ENCODE data around the gene GORASP1. TPM values are rescaled to one million over a fixed set of nuclear protein-coding genes. Genes with fewer than 3 reads are reported as not detected.

The GORASP1 gene
- polyA plus RNA-seq, 1 donor = 70.2 TPM

DNA sequence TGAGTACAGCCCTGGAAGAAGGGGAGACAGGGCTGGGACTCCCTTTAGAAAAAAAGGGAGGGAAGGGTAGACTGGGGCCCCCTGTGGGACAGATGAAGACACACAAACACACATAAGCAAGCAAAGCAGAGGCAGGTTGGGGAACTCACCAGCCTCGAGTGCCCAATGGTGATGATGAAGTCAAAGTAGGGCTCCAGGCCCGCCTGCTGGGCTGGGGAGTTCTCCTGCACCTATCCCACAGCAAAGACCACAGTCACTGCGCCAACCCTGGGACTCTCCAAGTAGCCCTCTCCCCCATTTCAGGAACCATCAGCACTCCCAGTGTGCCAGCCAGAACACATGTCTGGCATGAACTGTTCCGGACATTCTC is 4.1 kb downstream of the GORASP1 start:
- DNase-seq = no peak

DNA sequence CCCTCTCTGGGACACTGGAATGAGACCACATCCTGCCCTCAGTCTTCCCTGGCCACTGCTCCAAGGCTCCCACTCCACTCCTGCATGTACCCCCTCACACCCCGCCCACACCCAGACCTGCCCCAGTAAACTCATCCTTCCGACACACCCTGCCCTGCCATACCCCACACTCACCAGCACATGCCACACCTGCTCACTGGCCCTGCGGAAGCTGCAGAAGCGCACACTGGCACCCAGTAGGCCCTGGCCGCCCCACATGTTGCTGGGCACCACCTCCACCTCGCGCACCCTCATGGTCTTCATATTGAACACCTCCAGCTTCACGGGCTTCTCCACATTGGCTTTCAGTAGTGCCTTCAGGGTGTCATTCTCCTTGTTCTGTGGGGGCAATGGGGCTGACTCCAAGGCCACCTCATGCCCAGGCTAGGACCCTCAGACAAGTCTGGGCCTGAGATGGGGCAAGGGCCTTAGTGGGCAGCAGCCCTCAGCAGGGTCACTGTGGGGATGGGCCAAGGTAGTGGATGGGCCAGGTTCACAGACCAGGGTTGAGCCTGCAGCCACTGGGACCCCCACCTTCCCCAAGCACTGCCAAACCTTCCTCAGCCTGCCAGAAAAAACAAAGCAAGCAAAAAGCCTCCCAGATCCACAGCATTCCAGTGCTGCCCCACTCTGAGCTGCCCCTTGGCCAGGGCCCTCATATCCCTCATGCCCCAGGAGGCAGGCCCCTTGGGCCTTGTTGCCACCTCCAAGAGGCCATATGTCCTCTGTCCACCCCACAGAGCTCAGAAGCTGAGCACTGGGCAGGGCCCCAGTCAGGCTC is 4.7 kb downstream of the GORASP1 start:
- DNase-seq = no peak

DNA sequence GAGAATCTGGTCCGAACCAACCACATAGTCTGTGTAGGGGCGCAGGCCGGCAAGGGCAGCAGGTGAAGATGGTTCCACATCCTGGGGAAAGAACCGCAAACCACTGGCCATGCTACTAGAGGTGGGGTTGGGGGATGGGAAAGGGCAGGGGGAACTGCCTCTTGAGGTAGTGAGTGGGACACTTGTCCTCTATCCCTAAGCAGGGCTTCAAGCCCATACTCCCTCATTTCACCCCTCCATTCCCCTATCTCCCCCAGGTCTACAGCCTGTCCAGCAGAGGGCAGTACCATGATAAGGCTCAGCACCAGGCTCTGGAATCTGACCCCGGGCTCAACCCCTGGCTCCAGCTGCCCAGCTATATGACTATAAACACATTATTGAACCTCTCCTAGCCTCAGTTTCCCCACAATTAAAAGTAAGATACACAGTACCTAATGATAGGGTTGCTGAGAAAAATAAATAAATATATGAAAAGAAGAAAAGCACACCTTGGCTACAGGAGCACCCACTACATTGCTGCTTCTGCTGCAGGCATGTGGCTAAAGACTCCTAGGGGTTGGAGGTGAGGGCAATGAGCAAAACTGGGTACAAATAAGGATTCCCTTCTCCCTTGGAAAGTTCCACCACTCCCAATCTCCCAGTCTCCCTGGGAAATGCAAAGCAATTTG is 6.3 kb downstream of the GORASP1 start:
- DNase-seq = no peak

DNA sequence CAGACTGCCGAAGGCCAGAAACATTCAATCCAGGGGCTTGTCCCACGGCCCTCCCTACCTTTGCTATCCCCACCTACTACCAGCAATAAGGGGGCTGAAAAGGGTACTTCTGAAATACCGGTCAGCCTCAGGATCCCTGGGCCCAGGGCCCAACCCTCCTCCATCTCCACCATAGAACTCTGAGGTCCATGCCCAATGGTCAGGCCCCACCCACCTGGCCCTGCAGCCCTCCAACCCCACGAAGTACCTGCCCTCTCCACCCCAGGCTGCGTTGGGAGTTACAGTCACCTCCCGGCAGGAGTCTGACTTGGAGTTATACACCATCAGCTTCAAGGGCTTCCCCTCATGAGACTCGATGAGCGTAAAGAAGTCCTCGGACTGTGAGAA is 6.9 kb downstream of the GORASP1 start:
- no peak for DNase-seq

DNA sequence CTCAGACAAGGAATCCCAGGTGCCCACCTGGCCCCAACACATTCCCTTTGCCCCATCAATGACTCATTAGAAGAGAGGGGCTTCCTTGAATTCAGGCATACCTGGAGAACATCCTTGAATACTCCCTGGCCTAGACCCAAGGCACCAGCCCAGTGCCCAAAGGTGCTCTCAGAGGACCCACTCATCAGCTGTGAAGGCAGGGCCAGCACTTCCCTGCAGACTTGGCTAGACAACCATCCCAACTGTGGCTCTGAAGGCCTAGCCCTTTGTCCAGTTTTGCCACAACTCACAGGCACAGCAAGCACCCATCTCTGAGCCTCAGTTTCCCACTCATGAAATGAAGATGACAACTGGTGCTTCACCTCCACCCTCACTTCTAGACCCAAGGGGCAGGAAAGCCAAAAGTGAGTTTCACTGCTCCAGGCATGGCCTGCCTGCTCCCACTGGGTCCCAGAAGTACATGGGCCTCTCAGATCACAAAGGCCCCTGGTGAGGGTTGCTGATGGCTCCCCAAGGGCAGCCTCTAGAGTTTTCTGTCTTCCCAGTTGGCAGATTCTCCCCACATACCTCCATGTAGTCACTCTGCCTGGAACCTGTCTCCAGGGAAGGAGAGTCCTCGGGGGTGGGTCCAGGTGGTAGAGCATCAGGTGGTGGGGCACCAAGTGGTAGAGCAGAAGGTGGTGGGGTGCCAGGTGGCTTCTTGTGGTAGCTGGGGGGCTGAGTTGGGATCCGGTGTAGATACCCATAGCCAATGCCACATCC is 7.5 kb downstream of the GORASP1 start:
- DNase-seq = no peak

DNA sequence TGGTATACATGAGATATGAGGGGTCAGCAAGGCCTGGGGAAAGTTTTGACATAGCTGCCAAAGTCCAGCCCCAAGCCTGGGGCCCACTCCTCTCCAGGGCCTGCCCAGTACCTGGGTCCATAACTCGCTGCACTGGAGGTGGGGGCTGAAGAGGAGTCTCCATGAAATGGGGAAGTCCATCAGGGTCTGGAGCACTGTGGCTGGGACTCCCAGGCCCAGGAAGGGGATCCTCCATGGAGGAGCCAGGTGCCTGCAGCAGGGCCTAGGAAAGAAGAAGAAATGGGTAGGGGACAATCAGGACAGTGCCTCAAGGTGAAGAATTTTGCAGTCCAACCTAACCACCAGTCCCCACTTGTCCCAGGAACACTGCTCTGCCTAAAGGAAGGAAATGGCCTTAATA is 8.2 kb downstream of the GORASP1 start:
- DNase-seq = no peak

DNA sequence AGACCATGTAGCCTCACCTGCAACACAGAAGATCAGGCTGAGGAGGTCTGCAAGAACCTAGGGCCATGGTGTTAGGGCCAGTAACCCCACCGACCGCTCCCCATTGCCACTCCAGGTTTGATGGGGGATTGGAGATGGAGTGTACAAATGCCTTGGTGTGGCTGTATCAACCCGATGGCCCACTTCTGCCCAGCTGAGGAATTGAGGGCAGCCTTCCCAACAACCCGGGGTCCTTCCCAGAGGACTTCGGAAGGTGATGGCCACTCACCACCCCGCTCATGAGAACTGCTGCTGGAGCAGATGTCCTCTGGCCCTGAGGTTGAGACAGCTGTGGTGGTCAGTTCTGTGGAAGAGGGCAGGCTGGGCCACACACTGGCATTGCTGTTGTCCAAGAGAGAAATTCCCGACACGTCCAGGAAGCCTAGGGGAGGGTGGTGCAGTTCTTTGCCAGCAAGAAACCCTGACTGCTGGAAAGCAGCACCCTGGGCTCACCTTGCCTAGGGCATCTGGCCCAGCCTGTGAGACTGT is 8.9 kb downstream of the GORASP1 start:
- DNase-seq = no peak

DNA sequence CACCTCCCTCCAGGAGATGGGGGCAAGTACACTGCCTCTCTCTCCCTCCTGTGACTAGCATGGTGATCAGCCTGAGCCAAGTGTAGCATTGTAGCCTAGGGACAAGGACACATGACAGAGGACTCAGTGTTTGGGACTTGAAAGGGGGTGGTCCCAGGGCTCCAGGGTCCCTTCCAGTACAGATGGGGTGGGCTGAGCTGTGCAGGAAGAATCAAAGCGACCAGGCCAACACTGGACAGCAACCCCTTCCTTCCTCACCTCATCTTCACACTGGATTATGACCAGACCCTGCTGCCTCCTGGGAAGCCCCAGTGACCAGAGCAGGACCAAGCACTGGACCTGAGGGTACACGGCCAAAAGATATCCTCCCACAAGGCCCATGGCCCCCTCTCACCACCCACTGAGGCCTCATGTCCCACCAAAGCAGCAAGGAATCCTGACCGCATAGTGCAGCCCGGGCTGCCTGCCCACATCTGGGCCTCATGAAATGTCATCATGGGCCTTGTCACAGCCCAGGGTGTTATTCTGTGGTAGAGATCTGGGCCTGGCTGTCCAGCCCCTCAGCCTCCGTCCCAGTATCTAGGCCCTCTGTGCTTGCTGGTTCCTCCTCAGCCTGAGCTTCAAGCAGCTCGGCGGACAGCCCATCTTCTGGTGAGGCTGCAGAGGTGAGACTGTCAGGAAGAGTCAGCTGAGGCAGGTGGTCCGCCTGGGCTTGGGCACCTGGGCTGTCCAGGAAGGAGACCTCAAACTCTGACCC is 9.5 kb downstream of the GORASP1 start:
- DNase-seq = no peak

DNA sequence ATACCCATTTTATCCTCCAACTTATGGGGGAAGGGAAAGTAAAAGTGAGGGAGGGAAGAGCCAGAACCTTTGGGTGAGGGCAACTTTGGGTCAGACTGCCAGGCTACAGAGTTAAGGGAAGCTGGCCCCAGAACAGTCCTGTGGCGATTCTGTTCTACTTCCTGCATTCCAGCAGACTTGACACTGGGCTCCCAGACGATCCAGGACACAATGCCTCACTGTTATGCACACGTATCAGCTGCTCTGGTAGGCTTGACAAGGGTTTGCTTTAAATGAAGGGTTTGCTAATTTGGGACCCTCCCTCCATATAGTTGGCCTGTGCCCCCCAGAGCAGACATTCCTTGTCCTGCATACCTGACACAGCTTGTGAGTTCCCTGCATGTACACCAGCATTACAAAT is 10.7 kb downstream of the GORASP1 start:
- no peak for DNase-seq

DNA sequence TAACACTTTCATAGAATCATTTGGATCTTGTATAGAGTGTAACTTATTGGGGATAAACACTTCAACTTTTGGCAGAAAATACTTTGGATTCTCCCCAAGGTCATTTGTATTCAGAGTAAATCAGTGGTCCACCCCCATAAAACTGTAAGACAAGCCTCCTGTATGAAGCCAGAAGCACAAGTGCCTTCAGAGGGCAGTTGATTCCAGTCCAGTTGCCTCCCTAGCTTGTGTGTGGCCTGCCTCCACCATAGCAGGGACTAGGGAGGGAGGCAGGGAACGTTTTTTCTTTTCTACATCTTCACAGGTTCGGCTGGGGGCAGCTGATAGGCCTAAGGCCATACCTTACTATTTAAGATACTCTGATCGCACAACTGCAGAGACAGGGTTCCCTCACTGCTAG is 11.6 kb downstream of the GORASP1 start:
- no peak for DNase-seq

DNA sequence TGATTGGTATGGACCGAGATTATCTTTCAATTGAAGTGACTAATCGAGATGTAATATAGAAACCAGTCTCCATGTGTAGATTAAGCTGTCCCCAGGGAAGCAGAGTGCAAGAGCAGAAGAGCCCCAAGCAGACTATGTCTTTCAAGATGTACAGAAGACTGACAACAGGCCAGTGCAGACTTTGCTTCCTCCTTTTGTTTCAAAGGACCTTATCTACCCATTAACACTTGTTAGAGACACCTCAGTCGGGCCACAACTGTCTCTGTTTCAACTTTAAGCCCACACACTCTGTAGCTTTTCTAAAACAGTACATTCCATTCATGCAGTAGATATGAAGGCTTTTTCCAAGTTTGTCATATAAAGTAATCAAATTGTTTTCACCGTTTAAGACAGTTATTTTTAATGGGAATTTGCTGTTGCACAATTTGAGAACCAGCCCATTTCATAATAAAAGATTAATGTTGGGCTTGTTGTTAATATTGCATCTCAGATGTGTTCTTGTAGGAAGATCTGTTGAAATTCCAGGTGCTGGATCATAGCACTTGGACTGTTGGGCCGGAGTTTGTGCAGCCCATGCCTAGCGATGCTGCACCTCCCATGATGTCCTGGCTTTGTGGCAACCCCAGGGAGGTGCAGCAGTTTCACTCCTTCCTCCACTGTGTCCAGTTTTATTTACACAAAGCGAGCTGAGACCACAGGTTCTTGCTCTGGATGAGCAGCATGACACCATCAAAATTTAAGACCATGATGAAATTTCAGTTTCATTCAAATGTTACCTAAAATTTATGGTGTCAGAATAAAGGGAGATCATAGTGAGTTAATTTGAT is 12.4 kb downstream of the GORASP1 start:
- DNase-seq = no peak

DNA sequence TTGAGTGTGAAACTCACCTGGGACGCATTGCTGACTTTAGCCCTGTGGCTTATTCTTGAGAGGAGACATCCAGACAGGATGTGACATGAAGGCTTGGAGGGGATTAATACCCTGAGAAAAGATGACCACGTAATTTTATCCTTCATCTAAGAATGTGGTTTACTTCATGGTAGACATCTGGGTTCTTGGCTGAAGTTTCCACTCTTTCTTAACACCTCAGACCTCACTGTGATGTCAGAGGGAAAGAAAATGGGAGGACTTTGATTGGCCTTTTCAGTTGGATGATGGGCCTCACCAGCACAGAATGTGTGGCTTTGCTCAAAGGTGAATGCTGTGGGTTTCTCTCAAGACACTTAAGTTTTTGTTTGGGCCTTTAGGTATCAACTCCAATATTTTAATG is 16.5 kb downstream of the GORASP1 start:
- DNase-seq = no peak

DNA sequence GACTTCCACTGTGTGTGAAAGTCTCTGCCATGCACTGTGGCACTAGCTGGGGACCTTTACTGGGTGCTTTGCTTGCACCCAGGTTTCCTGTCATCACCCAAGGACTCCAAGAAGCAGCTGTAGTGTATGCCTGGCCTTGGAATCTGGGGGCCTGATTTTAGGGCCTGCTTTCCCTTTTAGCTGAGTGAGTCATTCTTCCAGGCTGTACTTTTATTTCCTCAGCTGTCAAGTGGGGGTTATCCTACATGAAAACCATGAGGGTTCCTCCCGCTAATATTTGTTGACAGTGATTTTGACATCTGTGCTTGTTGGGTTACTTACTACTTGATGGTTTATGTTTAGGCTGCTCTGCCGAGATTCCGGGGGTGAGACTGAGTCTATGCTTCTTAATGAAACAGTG is 18.5 kb downstream of the GORASP1 start:
- DNase-seq = no peak

DNA sequence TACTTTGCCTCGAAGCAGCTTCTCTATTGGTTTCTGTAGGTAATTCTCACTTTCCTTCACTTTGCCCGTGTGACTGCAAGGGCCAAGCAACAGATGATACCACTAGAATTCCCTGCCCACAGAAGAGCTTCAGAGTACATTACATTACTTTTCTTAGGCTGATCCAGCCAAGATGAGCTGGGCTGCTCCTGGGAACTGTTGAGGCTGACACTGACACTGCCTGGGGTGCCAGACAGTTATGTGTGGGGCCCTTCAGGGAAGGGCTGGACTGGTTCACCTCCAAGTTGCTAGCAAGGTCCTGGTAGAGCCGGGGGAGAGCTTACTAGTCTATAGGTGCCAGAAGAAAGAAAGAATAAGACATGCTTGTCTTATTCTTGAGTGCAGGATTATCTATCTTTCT is 19.0 kb downstream of the GORASP1 start:
- no peak for DNase-seq

DNA sequence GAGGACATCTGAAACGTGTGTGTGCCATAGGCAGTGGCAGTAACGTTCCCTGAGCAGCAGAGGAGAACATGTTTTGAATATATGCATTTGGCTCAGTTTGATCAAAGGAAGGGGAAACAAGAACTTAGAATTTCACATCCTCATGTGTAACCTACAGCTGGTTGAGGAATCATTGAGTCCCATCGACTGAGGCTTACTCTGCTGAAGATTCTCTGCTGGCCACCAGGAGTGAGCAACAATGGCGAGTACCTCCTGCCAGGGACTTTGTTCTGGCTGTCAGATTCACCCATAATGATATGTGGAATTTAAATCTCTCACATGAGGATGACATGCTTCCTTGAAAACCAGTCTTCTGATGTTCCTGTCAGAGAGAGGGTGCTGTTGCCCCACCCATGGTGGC is 21.3 kb downstream of the GORASP1 start:
- DNase-seq = no peak

DNA sequence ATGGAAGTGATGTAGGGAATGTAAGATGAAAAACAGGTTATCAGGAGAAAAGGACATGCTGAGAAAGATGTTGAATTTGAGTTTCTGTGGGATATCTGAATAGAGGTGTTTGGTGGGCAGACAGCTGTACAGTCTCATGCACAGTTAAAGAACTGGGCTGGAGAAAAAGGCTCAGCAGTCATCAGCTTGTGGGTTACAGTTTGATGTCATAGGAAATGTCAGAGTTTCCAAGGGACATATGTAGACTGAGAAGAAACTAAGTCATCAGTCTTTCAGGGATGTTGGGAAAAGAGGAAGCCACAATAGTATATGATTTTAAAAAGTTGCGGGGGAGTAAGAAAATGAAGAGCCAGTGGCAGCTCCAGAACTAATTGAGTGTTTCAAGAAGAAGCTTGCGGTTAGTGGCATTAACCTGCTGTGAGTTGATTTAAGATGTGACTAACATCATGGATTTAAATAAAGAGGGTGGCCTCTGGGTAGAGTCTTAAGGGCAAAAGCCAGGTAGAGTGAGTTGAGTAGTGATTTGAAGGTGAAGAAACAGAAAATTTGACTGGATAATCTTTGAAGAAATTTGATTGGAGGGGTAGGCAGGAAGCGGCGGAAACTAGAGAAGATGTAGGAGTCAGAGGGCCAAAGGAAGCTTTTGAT is 24.6 kb downstream of the GORASP1 start:
- DNase-seq = no peak

DNA sequence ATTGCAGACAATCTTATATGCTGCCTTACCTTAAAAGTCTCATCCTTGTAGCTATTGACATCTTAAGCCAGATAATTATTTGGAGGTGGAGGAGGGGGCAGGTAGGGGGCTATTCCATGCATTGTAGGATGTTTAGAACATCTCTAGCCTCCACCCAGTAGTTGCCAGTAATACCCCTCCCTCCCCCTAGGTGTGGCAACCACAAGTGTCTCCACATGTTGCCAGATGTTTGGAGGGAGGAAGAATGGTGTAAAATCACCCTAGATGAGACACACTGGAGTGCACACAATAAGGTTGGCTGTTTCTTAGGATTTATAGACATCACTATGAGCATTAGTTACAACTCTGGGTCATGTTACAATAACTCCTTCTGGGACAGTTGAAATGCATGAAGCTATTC is 27.4 kb downstream of the GORASP1 start:
- DNase-seq = no peak

DNA sequence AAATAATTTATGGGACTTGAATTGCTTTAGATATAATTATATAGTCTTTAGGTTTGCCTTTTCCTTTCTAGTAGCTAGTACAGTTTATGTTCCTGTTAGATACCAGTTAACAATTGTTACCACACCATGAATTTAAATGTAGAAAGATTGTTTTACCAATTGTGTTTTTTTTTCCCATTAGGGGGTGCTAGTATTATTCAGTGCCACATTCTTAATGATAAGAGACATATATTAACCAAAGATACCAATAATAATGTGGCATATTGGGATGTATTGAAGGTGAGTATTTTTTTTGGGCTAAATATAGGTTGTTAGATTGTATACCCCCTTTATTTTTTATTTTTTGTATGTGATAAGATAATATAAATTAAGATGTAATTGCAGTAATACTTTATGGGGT is 27.9 kb downstream of the GORASP1 start:
- no peak for DNase-seq

DNA sequence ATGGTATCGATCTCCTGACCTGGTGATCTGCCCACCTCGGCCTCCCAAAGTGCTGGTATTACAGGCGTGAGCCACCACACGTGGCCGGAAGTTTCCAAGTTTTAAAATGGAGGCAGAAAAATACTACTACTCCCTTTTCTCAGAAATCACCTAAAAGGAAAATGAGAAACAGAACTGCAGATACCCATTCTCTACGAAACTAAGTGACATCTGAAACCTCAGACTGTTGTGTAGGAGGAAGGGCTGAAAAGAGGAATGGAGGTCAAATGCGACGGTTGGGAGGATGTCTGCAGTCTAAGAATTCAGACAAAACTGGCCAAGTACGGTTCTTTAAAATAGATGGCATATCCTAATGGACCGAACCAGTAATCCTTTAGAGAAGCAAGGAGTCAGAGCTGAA is 31.5 kb downstream of the GORASP1 start:
- no peak for DNase-seq

DNA sequence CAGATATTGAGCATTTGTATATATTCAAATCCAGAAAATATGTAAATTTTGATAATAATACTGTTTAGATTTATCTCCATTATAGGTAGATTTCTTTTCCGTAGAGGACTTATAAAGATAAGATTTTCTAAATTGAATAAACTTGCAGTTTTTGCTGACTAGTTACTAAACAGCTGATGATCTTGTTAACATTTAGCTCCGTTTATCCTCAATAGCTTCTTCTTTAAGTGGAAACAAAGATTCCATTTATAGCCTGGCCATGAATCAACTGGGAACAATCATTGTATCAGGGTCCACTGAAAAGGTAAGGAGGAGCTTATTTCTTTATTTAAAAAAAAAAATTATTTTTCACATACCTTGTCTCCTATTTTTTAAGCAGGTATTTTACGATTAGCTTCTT is 38.9 kb downstream of the GORASP1 start:
- DNase-seq = no peak

DNA sequence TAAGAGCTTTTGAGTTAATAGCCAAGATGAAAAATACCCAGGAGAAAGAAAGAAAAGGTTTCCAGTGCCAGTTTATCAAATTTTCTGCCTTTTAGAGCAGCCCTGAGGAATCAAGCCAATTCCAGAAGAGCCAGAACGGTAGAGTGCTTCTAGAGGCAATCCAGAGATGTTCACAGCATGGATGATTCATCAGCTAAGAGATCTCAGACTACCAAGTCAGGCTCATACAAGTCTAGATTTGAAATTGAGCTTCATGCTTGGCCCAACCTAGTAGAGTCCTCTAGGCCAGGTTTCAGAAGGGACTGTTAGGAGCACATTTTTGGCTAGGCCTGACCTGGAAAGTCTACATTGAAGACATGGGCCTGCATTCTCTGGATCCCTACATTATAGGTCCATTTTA is 40.1 kb downstream of the GORASP1 start:
- no peak for DNase-seq

Measured in left kidney (tissue), 2 donors.